ENCODE data around the gene MYCBP2.

DNA sequence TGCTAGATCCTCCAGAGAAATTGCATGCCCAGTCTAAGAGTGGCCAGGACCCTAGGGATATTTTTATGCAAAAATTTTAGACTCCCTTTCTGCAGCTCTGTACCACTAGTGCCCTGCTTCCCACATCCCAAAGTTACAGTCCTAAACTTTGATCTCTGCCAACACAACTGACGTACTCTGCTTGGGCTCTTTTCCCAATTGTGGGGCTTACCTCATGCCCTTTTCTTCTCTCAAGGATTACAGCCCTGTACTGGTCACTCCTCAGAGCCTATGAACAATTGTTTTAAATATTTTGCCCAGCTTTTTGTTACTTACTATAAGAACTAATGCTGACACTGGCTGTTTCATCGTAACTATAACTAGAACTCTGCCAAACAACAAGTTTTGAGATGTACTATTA is 242.1 kb downstream of the MYCBP2 start:
- TF ChIP-seq CTCF (conservative IDR thresholded peaks at IDR 0.05; ENCODE audit: low read length) (no peak), EZH2phosphoT487 (IDR thresholded peaks at IDR 0.05; ENCODE audit: borderline replicate concordance, low read depth, low read length) (no peak)

Data from OCI-LY7 (cell line).